ENCODE results near the gene RNF213.

DNA sequence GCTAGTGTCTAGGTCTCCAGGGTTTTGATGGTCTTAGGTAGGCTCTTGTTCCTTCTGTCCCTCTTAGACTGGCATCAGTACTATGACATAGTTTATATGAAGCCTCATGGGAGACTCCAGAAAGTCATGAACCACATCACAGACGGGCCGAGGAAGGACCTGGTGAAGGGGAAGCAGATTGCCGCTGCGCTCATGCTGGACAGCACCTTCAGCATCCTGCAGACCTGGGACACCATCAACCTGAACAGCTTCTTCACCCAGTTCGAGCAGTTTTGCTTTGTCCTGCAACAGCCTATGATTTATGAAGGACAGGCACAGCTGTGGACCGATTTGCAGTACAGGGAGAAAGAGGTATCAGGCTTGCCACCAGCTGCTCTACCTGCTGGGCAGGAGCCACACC is 34.0 kb downstream of the RNF213 start:
- TF ChIP-seq POLR2A (IDR thresholded peaks at IDR 0.05) = no peak
- TF ChIP-seq, protein P1, sequence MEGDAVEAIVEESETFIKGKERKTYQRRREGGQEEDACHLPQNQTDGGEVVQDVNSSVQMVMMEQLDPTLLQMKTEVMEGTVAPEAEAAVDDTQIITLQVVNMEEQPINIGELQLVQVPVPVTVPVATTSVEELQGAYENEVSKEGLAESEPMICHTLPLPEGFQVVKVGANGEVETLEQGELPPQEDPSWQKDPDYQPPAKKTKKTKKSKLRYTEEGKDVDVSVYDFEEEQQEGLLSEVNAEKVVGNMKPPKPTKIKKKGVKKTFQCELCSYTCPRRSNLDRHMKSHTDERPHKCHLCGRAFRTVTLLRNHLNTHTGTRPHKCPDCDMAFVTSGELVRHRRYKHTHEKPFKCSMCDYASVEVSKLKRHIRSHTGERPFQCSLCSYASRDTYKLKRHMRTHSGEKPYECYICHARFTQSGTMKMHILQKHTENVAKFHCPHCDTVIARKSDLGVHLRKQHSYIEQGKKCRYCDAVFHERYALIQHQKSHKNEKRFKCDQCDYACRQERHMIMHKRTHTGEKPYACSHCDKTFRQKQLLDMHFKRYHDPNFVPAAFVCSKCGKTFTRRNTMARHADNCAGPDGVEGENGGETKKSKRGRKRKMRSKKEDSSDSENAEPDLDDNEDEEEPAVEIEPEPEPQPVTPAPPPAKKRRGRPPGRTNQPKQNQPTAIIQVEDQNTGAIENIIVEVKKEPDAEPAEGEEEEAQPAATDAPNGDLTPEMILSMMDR (IDR thresholded peaks at IDR 0.05) = no peak
- no peak for TF ChIP-seq POLR2AphosphoS5 (IDR thresholded peaks at IDR 0.05)
- no peak for TF ChIP-seq EP300 (IDR thresholded peaks at IDR 0.05; ENCODE audit: low read depth)
